K562 (cell line): Measurements from ENCODE around the gene LILRB3. TPM values are rescaled to one million over a fixed set of nuclear protein-coding genes. Genes with fewer than 3 reads are reported as not detected.

Experiments used
- ATAC-seq: fragments of 200-7000 bp; cut with Tn5 transposase; 3 replicates; pipeline ENCODE4 v1.9.1; 2020; ENCODE audit warnings: moderate library complexity
- BruUV-seq: library from RNA; stranded (reverse); fragments of 400-500 nt; replicated peaks from 2 replicates; lab custom pipeline; 2021; lab: Mats Ljungman, UMichigan
- CTCF ChIA-PET: fragments of 300-600 bp; formaldehyde crosslinking; extraction: SDS; loops from one replicate; lab custom pipeline; 2021; ENCODE audit warnings: low intra/inter-chr PET ratio; lab: Yijun Ruan, JAX
- POLR2A ChIA-PET: fragments of 300-600, 350-650 bp; sonication (Branson Sonifier 250); formaldehyde crosslinking; extraction: SDS; loops from one replicate; lab custom pipeline; 2021; ENCODE audit warnings: antibody characterized with exemption, inconsistent platforms; lab: Yijun Ruan, JAX
- DNase-seq, 4 experiments: peaks; one replicate each; pipeline versions ENCODE4 v3.0.0 to v3.0.0-alpha.2; 2011 to 2018; ENCODE audit warnings: low spot score in 3 of 4, mixed read lengths in 3 of 4; ENCODE audit errors: extremely low read depth in 1 of 4
- FAIRE-seq: peaks from 2 replicates; lab custom pipeline; 2011; peaks lifted over from hg19 to GRCh38; lab: Jason Lieb, UNC
- H2AFZ ChIP-seq: 2 replicates; pipeline ENCODE4 v1.6.0; 2011; ENCODE audit warnings: low read depth, low read length, control low read depth, inconsistent platforms
- H3K27ac ChIP-seq: fragments of 200-600 bp; 3 replicates; pipeline ENCODE4 v1.8.0; 2011; ENCODE audit warnings: low read depth, mild to moderate bottlenecking, control low read depth, inconsistent platforms, low read length, moderate library complexity, mixed read lengths; ENCODE audit errors: extremely low read depth
- H3K27me3 ChIP-seq, 2 experiments: fragments of 300-600 bp in 1 of 2; 2 replicates in 1 of 2; 3 replicates in 1 of 2; pipeline versions ENCODE4 v1.6.0 to v1.8.0; 2011; ENCODE audit warnings: inconsistent platforms in 2 of 2, low read length in 2 of 2, mild to moderate bottlenecking in 1 of 2, mixed read lengths in 1 of 2, moderate library complexity in 1 of 2; ENCODE audit not compliant: control insufficient read depth in 2 of 2, insufficient read depth in 2 of 2
- H3K36me3 ChIP-seq: fragments of 300-600 bp; 3 replicates; pipeline ENCODE4 v1.8.0; 2011; ENCODE audit warnings: mild to moderate bottlenecking, low read length, inconsistent platforms; ENCODE audit not compliant: control insufficient read depth, insufficient read depth
- H3K4me1 ChIP-seq, 2 experiments: fragments of 200-600 bp in 1 of 2; replicated peaks in 1 of 2; 2 replicates in 1 of 2; 3 replicates in 1 of 2; pipeline versions ENCODE4 v1.5.1 to v1.8.0; 2011; ENCODE audit warnings: inconsistent platforms in 2 of 2, low read length in 2 of 2, mild to moderate bottlenecking in 1 of 2, mixed read lengths in 1 of 2, moderate library complexity in 1 of 2; ENCODE audit not compliant: control insufficient read depth in 2 of 2, insufficient read depth in 2 of 2
- H3K4me2 ChIP-seq: 2 replicates; pipeline ENCODE4 v1.6.1; 2011; ENCODE audit warnings: low read length, control low read depth, inconsistent platforms, mixed read lengths; ENCODE audit not compliant: insufficient read depth
- H3K4me3 ChIP-seq: fragments of 200-600 bp; sonication (generic), shearing (Covaris generic); 2 replicates; pipeline ENCODE4 v1.5.1; 2016; ENCODE audit warnings: control low read depth, inconsistent platforms
- H3K79me2 ChIP-seq: fragments of 200-600 bp; 3 replicates; pipeline ENCODE4 v1.8.0; 2011; ENCODE audit warnings: low read length, inconsistent platforms; ENCODE audit not compliant: control insufficient read depth, insufficient read depth
- H3K9ac ChIP-seq, 2 experiments: 2 replicates each; pipeline versions ENCODE4 v1.6.0 to v1.6.1; 2011; ENCODE audit warnings: low read depth in 2 of 2, low read length in 2 of 2, control low read depth in 1 of 2, inconsistent platforms in 1 of 2, mild to moderate bottlenecking in 1 of 2, mixed read lengths in 1 of 2; ENCODE audit not compliant: insufficient read depth in 1 of 2
- H3K9me1 ChIP-seq: one replicate; pipeline ENCODE4 v1.6.0; 2011; ENCODE audit warnings: inconsistent platforms, mild to moderate bottlenecking, low read length, moderate library complexity; ENCODE audit not compliant: control insufficient read depth, insufficient read depth
- H3K9me3 ChIP-seq: replicated peaks from 2 replicates; pipeline ENCODE4 v1.5.1; 2011; ENCODE audit warnings: low read depth, low read length, inconsistent platforms; ENCODE audit not compliant: control insufficient read depth, insufficient read depth
- H4K20me1 ChIP-seq: replicated peaks from 2 replicates; pipeline ENCODE4 v1.6.1; 2011; ENCODE audit warnings: low read length, inconsistent platforms, mixed read lengths; ENCODE audit not compliant: control insufficient read depth, insufficient read depth
- CC2D1A ChIP-seq: fragments of 450-650 bp; IDR thresholded peaks from 2 replicates; pipeline ENCODE4 v1.6.1; 2017; ENCODE audit warnings: mild to moderate bottlenecking
- DNMT1 ChIP-seq: fragments of 450-650 bp; IDR thresholded peaks from 2 replicates; pipeline ENCODE4 v1.6.1; 2016; ENCODE audit warnings: antibody characterized with exemption, mild to moderate bottlenecking
- SNRNP70 ChIP-seq: fragments of 200-400 bp; formaldehyde crosslinking; optimal IDR thresholded peaks from 2 replicates; pipeline ENCODE3; 2017; ENCODE audit warnings: low read depth, low read length
- ZNF778 ChIP-seq: fragments of 450-650 bp; formaldehyde crosslinking; IDR thresholded peaks from 2 replicates; pipeline ENCODE4 v1.4.0; 2020; ENCODE audit warnings: mild to moderate bottlenecking, moderate library complexity
- WGBS: fragments of 100-300 bp; shearing (Covaris generic); methylation state at CpG from one replicate; pipeline ENCODE4 v1.1.6; 2016; ENCODE audit warnings: low coverage, mixed read lengths; ENCODE audit not compliant: insufficient coverage; ENCODE audit errors: missing lambda C conversion rate; 5-methylcytosine and 5-hydroxymethylcytosine counted together
- in situ Hi-C: fragments of 300-500 bp; cut with MboI; formaldehyde crosslinking; loops from 4 replicates; pipeline ENCODE4 v1.15.0; 2018; ENCODE audit warnings: inconsistent platforms, mixed read lengths
- intact Hi-C: fragments of 100-400 bp; cut with micrococcal nuclease; formaldehyde crosslinking; loops from 2 replicates; pipeline ENCODE4 v1.14.2; 2022
- polyA plus RNA-seq, 8 experiments: library from polyadenylated mRNA; depleted of rRNA in 4 of 8; stranded (reverse) in 5 of 8; unstranded in 3 of 8; fragments of >200 nt; fragmentation: Nextera tagmentation in 2 of 8; fragmentation: Illumina TruSeq in 1 of 8; extraction: Ambion mirVana in 2 of 8; extraction: Trizol in 1 of 8; gene quantifications; 2 replicates each; pipeline versions ENCODE4 v1.2.1 to v1.2.3, GENCODE V29; 2011 to 2014; ENCODE audit warnings: inconsistent platforms in 1 of 8, missing spikeins in 1 of 8
- total RNA-seq, 7 experiments: library from RNA; depleted of rRNA in 6 of 7; stranded (reverse); fragments of >200 nt in 6 of 7; fragmentation: Illumina TruSeq in 2 of 7; extraction: Trizol in 2 of 7; gene quantifications; 2 replicates each; pipeline versions ENCODE4 v1.2.1 to v1.2.3, GENCODE V29; 2011 to 2021; ENCODE audit warnings: low replicate concordance in 1 of 7
- TF ChIP-seq, protein P1 (sequence below): fragments of 450-650 bp; IDR thresholded peaks from 2 replicates; pipeline ENCODE4 v1.6.1; 2016; ENCODE audit warnings: antibody characterized with exemption
- TF ChIP-seq, protein P2 (sequence below): sonication (generic); formaldehyde crosslinking; IDR thresholded peaks from 2 replicates; pipeline ENCODE4 v1.8.0; 2022; ENCODE audit warnings: mild to moderate bottlenecking, missing genetic modification reagents

LILRB3 gene
- total and polyA plus RNA-seq, 9 of the 15 experiments (the other 6 are each of a cell fraction or from before 2014, with no cell fraction given): 0.01 to 0.09 TPM; not detected in 7

DNA sequence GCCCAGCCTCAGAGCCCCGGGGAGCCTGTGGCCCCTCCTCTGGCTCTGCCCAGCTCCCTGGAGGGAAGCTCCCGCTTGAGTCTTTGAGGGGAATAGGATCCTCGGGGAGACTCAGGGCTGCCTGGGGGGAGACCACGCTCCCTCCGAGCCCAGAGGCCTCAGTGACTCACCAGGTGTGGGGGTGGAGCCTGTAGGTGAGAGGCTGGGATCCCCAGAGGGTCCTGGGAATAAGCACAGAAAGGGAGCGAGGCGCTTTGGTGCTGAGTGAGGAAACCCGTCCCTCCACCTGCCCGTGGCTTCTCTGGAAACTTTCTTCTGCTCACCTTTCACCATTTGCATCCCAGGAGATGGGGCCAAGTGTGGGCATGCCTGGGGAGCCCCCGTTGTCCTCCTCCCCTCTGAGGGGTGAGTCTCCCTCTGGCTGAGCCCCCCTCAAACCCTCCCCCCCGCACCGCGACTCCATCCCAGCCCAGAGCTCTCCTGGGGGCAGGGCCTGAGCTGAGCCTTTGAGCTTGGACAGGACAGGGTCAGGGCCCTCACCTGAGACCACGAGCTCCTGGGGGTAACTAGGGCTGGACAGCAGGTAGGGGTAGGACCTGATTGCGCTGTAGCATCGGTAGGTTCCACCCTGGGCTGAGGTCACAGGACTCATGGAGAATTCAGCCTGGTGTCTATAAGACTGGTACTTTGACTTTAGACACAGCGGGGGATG lies 31.5 kb upstream of the LILRB3 start:
- H3K36me3 ChIP-seq: no peaks in the 10 kb centered on the region
- TF ChIP-seq, protein P1, sequence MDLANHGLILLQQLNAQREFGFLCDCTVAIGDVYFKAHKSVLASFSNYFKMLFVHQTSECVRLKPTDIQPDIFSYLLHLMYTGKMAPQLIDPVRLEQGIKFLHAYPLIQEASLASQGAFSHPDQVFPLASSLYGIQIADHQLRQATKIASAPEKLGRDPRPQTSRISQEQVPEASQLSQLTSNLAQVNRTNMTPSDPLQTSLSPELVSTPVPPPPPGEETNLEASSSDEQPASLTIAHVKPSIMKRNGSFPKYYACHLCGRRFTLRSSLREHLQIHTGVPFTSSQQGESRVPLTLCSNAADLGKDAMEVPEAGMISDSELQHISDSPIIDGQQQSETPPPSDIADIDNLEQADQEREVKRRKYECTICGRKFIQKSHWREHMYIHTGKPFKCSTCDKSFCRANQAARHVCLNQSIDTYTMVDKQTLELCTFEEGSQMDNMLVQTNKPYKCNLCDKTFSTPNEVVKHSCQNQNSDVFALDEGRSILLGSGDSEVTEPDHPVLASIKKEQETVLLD: no peak
- TF ChIP-seq, protein P2, sequence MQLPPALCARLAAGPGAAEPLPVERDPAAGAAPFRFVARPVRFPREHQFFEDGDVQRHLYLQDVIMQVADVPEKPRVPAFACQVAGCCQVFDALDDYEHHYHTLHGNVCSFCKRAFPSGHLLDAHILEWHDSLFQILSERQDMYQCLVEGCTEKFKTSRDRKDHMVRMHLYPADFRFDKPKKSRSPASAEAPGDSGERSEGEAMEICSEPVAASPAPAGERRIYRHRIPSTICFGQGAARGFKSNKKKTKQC: no peak
- TF ChIP-seq DNMT1 (no peak), SNRNP70 (no peak), CC2D1A (no peak), ZNF778 (CRISPR knock-in tag) (no peak)
- TF ChIP-seq, all 486 proteins: peak for 0
- FAIRE-seq (no peak), DNase-seq (no peak), ATAC-seq (no peak)
- no peak overlapping the region for H3K27ac ChIP-seq
- 0% methylated on average over 16 of the region's 17 CpGs for whole genome bisulfite sequencing
- in situ Hi-C loops: no loop called here
- peaks cover 52 to 69% of the 10 kb centered on the region in 2 experiments for H3K27me3 ChIP-seq
- peaks cover 11% of the 10 kb centered on the region for H4K20me1 ChIP-seq
- H3K4me2 ChIP-seq: no peak overlapping the region
- no peak overlapping the region for H3K9ac ChIP-seq
- no peak overlapping the region for H2AFZ ChIP-seq
- ChIA-PET POLR2A (interaction anchor here (0.6 kb wide), 1 partner anchor 99 kb away, joined by 3 read pairs; no protein-coding TSS in a partner anchor), CTCF (no interaction called here)
- no peaks in the 10 kb centered on the region for H3K9me1 ChIP-seq
- H3K4me3 ChIP-seq: no peak overlapping the region
- H3K9me3 ChIP-seq: no peaks in the 10 kb centered on the region
- no peaks in the 10 kb centered on the region; a peak in 2 of 5 replicates for H3K4me1 ChIP-seq
- BruUV-seq: no TSS peak
- intact Hi-C loops: no loop called here
- no peaks in the 10 kb centered on the region for H3K79me2 ChIP-seq
